ENCODE measurements around the gene OR11H6.
"Not testable (repeated sequence)": the region's sequence is repeated elsewhere in the genome, so short reads cannot be mapped to it uniquely, and the experiment has no call there.

The OR11H6 gene, protein sequence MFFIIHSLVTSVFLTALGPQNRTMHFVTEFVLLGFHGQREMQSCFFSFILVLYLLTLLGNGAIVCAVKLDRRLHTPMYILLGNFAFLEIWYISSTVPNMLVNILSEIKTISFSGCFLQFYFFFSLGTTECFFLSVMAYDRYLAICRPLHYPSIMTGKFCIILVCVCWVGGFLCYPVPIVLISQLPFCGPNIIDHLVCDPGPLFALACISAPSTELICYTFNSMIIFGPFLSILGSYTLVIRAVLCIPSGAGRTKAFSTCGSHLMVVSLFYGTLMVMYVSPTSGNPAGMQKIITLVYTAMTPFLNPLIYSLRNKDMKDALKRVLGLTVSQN

DNA sequence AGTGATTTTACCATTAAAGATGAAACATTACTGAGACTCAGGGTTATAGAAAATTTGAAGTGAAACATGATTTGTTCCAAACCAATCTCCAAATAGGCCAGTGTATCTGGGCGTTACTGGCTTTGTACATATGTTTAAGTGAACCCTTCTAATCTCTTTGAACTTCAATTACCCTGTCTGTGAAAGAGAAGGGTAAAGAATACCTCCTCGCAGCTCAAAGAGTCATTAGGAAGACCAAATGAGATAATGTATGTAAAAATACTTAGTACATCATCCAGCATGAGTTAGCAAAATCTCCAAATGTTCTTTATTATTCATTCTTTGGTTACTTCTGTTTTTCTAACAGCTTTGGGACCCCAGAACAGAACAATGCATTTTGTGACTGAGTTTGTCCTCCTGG lies at the start of gene OR11H6:
Gene OR11H6, plus strand, starts transcription at position 301 of the 400 bp plus-strand sequence. Its CDS starts 0 bp downstream, at position 301.
- ATAC-seq = no peak
- DNase-seq = no peak

DNA sequence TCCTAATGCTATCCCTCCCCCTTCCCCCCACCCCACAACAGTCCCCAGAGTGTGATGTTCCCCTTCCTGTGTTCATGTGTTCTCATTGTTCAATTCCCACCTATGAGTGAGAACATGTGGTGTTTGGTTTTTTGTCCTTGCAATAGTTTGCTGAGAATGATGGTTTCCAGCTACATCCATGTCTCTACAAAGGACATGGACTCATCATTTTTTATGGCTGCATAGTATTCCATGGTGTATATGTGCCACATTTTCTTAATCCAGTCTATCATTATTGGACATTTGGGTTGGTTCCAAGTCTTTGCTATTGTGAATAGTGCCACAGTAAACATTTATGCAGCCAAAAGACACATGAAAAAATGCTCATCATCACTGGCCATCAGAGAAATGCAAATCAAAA lies 49.3 kb upstream of the OR11H6 start:
- not testable (repeated sequence) for ATAC-seq, DNase-seq

DNA sequence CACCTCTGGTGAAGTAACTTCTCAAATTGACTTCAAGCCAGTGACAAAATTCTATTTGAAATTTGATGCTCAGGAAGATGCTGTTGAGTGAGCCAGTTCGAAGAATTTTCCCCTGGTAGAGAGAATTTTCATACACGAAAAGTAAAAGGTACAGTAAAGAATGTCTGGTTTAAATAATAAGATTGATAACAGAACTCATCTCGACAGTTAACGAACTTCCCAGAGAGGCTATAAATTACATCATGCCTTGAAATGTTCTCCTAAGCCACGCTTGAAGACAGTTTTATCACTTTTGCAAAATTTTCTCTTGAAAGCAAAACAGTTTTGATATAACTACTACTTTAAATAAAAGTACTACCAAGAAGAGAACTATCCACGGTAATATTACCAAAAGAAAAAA lies 47.2 kb upstream of the OR11H6 start:
- DNase-seq (no peak), ATAC-seq (no peak)

DNA sequence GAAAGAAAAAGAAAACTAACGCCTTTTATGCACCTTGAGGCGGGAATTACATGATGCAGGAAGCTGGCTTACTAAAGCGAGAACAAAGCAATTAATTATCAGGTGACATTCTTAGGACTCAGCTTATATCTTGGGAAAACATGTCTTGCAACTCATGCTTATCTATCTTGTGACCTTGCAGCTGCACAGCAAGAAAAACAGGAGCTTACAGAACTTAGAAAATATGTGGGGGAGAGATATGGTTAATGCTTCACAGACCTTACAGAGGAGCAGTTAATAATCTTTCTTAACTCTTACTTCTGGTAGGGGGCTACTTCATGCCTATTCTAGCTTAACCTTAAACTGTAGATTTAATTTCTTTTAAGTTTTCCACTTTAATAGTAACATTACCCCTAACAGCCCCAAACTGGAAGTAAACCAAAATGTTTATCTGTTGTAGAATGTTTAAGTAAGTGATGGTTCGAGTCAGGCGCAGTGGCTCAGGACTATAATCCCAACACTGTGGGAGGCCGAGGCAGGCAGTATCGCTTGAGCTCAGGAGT lies 46.0 kb upstream of the OR11H6 start:
- ATAC-seq (no peak), DNase-seq (no peak)

DNA sequence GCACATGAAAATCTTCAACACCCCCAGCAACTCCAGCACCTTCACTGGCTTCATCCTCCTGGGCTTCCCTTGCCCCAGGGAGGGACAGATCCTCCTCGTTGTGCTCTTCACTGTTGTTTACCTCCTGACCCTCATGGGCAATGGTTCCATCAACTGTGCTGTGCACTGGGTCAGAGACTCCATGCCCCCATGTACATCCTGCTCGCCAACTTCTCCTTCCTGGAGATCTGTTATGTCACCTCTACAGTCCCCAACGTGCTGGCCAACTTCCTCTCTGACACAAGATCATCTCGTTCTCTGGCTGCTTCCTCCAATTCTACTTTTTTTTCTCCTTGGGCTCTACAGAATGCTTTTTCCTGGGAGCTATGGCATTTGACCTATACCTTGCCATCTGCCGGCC lies 44.3 kb upstream of the OR11H6 start:
- ATAC-seq (no peak), DNase-seq (no peak)

DNA sequence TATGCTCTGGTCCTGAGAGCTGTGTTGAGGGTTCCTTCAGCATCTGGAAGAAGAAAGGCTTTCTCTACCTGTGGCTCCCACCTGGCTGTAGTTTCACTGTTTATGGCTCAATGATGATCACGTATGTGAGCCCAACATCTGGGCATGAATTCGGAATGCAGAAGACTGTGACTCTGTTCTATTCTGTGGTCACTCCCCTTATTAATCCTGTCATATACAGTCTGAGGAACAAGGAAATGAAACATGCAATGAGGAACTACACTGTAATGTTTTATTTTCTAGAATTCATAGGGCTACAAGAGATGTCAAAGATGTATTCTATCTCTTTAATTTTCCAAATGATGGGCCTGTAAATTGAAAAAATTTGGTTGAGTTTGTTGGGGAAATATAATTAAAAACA lies 43.6 kb upstream of the OR11H6 start:
- no peak for DNase-seq
- ATAC-seq = no peak

DNA sequence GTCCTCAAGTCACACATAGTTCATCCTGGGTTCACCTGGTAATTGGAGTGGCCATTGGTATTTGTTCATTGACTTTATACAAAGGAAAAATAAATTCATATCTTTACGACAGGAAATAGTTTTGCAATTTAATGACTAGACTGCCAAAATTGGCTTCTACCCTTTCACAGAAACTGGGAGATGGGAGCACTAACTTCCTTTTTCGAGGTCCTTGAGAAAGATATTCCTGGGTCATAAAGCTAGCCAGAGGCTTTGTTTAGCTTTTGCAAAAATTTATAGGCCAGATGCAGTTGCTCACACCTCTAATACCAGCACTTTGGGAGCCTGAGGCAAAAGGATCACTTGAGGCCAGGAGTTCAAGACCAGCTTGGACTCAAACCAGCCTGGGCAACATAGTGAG lies 43.0 kb upstream of the OR11H6 start:
- no peak for ATAC-seq

DNA sequence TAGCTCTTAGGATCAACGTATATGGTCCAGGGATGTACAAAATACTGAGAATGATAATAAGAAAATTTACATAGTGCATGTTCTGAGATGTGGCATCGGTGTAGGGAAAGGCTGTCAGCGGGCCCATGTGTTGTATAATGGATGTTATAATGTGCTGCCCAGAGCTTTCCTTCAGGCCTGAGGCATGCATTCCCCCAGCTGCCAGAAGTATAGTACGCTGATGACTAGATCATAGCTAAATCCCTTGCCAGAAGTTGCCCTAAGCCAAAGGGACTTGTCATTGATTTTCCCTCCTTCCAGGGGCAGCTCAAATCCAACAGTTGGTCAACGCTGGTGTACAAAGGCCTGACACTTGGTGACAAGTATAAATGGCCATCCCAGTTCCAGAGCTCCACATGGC lies 39.3 kb upstream of the OR11H6 start:
- no peak for DNase-seq
- no peak for ATAC-seq

More for the DNA sequence above, 43.0 kb upstream of the OR11H6 start:
- no peak for DNase-seq

DNA sequence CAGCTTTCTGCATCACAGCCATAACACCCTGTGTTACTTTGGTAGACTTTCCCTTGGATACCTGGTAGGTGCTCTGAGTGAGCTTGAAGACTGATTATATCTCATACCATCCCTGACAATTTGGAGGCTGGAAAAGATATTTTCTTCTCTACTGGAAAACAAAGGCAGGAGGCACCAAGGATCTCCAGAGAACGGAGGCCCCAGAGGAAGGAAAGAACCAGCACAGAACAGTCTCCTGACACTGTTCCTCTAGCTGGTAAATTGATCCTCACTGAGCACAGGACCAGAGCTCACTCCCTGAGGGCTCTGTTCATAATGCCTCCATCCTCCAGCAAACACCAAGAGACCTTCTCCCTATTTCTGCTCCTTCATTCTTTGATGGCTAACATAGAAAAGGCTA lies 32.9 kb upstream of the OR11H6 start, which contains the start of gene OR11G2:
Gene OR11G2, plus strand, starts transcription at position 301 of the 400 bp plus-strand sequence. CDS start 6,542 bp downstream, outside the sequence.
- no peak for ATAC-seq
- no peak for DNase-seq

DNA sequence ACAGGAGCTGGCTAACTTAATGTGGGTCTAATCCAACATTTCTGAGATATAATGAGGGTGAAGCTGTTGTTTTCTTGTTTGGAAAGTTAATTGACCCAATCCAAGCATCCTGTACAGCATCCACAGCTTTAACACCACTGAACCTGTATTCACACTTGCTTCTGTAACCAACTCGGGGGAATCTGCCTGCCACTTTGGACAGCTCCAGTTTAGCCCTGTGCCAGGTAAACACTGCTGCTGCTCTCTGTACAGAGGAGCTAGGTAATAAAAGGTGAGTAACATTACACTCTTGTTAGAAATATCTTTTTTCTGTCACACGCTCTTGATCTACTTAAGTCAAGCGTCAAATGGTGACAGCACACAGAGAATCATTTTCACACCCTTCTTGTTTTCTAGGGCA lies 32.1 kb upstream of the OR11H6 start:
- DNase-seq (no peak), ATAC-seq (no peak)

DNA sequence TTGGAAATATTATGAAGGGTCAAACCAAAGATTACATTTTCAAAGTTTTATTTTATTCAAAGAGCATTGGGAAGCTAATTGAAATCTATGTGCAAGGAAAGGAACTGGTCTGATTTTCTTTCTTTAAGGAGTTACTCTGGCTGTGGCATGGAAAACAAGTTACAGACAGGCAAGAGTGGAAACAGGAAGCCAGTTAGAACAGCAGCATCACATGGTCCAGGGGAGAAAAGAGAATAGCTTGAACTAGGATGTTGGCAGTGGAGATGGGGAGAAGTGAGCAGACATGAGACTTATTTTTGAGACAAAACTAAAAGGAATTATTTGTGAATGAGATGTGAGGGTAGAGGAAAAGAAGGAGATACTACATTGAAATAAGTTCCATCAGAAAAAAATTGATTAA lies 29.4 kb upstream of the OR11H6 start:
- ATAC-seq = no peak
- no peak for DNase-seq

DNA sequence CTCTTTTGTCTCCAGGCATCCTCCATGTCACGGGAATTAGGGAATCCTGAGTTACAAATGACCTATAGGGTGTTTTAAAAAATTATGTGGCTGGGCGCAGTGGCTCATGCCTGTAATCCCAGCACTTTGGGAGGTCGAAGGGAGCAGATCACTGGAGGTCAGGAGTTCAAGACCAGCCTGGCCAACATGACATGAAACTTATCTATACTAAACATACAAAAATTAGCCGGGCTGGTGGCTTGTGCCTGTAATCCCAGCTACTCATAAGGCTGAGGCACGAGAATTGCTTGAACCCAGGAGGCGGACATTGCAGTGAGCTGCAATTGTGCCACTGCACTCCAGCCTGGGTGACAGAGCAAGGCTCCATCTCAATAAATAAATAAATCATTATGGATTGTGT lies 28.3 kb upstream of the OR11H6 start:
- DNase-seq, ATAC-seq: not testable (repeated sequence)

DNA sequence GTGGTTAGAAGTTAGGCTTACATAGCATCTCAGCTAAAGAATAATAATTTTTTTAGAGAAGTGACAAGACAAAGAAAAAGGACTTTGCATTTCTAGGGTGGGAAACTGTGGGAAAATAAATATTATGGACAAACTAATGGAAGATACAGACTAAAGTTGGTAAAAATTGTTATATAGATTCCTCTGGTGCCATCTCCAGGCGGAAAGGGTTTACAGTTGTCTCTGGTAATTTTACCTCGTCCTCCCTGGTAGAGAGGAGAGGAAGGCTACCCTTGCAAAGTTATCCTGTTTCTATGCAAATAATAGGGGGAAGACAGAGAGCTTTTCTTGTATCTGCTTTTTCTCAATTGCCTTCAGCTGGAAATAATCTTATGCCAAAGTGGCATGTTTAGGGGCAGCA lies 27.6 kb upstream of the OR11H6 start:
- ATAC-seq (no peak), DNase-seq (no peak)

DNA sequence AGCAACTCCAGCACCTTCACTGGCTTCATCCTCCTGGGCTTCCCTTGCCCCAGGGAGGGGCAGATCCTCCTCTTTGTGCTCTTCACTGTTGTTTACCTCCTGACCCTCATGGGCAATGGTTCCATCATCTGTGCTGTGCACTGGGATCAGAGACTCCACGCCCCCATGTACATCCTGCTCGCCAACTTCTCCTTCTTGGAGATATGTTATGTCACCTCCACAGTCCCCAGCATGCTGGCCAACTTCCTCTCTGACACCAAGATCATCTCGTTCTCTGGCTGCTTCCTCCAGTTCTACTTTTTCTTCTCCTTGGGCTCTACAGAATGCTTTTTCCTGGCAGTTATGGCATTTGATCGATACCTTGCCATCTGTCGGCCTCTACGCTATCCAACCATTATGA lies 26.1 kb upstream of the OR11H6 start:
- ATAC-seq (no peak), DNase-seq (no peak)

DNA sequence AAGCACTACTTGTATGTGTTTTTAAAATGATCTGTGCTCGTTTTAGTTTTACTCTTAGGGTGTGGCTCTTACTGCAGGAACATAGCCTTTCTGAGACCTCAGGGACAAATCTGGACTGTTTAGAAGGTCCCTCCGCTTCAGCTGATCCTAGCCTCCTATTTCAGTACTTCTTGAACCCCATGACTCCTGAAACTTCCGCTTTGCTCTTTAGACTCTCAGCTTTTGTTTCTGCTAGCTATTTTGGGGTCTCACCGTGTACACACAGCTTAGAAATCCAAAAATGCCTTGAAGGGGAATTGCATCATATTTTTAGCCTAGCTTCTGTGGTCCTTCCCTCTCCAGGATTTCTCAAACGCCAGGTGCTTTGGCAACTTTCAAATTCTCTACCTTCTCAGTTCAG lies 24.5 kb upstream of the OR11H6 start:
- ATAC-seq (no peak), DNase-seq (no peak)

DNA sequence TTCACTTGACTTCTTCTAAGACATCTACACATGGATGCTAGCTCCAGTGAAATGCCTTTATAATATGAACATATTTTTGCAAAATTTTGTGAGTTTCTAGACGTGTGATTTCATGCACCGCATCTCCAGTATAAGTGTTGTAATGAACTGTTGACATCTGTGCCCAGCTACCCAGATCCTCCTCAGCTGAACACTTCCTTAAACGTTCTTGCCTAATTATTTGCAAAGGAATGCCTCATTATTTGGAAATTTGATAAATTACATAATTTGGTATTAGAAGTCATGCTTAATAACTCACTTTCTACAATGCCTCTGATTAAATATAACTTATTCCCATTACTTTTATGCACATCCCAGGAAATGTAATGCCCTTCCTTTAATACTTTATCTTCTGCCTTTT lies 18.8 kb upstream of the OR11H6 start:
- DNase-seq = no peak
- no peak for ATAC-seq

DNA sequence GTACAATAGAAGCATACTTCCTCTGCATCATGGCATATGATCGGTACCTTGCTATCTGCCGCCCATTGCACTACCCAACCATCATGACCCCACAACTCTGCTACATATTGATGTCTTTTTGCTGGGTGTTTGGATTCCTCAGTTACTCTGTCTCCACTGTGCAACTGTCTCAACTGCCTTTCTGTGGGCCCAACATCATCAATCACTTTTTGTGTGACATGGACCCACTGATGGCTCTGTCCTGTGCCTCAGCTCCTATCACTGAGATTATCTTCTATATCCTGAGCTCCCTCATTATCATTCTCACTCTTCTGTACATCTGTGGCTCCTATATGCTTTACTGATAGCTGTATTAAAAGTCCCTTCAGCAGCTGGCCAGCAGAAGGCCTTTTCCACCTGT lies 13.9 kb upstream of the OR11H6 start:
- ATAC-seq (no peak), DNase-seq (no peak)

DNA sequence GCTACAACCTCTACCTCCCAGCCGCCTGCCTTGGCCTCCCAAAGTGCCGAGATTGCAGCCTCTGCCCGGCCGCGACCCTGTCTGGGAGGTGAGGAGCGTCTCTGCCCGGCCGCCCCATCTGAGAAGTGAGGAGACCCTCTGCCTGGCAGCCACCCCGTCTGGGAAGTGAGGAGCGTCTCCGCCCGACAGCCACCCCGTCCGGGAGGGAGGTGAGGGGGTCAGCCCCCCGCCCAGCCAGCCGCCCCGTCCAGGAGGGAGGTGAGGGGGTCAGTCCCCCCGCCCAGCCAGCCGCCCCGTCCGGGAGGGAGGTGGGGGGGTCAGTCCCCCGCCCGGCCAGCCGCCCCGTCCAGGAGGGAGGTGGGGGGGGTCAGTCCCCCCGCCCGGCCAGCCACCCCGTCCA lies 11.1 kb upstream of the OR11H6 start:
- not testable (repeated sequence) for ATAC-seq, DNase-seq

DNA sequence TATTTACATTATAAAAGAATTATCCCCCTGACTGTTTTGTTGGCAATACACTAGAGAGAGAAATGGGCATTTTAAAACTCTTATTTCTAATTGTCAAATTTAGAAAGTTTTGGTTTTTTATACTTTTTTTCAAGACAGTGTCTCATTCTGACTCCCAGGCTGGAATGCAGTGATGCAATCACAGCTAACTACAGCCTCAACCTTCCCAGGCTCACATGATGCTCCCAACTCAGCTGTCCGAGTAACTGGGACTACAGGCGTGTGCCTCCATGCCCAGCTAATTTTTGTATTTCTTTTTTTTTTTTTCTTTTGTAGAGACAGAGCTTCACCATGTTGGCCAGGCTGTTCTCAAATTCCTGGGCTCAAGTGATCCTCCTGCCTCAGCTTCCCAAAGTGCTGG lies 8.3 kb upstream of the OR11H6 start:
- ATAC-seq = no peak
- DNase-seq = no peak

DNA sequence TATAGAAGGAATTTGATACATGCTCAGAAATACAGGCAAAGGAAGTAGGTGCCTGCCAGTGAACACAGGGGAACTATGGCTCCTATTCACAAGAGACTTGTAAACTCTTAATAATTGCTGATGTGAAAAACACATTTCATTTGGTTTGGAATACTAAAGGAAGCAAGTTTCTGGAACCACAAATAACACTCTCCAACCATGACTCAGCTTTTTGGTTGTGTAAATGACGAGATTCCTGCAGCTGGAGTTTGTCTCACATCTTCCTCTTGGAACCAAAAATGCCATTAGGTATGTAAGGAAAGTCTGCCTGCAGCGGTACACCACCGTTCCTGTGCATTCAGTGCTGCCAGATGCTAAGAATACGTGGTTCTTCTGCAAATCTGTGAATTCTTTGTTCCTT lies 4.5 kb upstream of the OR11H6 start:
- ATAC-seq (no peak), DNase-seq (no peak)

DNA sequence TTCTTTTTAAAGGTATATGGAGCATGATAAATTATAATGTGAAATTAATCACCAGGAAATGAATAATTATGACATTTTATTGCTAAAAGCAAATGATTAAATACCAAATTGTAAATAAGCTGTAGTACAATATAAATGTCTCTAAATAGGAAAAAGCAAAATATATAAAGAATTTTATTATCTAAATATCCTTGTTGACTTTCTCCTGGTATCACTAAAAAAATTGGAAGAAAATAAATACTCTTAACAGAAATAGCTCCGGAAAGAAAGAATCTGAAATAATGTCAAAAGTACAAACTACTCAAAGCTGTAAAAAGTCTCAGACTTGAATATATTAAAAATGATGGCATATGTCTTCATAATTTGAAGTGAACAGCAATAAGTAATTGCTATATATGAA lies 5.2 kb downstream of the OR11H6 start, which contains the start of gene OR11H7:
Gene OR11H7, plus strand, starts transcription at position 301 of the 400 bp plus-strand sequence.
- ATAC-seq = no peak
- DNase-seq = no peak

DNA sequence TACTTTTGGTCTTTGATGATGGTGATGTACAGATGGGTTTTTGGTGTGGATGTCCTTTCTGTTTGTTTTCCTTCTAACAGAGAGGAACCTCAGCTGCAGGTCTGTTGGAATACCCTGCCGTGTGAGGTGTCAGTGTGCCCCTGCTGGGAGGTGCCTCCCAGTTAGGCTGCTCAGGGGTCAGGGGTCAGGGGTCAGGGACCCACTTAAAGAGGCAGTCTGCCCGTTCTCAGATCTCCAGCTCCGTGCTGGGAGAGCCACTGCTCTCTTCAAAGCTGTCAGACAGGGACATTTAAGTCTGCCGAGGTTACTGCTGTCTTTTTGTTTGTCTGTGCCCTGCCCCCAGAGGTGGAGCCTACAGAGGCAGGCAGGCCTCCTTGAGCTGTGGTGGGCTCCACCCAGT lies 11.9 kb downstream of the OR11H6 start:
- DNase-seq, ATAC-seq: not testable (repeated sequence)

DNA sequence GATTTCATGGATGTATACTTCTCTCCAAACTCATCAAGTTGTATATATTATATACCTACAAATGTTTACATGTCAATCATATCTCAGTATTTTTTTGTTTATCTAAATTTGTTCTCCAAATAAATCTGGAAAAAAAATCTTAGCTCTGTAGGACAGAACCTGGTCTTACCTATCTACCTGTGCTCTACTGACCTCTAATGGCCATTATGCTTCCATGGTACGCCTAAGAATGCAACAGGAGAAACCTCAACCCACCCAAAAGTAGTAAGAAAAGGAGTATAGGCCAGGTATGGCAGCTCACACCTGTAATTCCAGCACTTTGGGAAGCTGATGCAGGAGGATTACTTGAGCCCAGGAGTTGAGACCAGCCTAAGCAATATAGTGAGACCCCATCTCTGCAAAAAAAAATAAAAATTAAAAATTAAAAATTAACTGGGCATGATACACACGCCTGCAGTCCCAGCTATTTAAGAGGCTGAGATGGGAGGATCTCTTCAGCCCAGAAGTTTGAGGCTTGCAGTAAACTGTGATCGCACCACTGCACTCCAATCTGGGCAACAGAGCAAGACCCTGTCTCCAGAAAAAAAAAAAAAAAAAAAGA lies 24.2 kb downstream of the OR11H6 start:
- DNase-seq (no peak), ATAC-seq (no peak)

Data from stimulated activated naive CD8-positive, alpha-beta T cell treated with anti-CD3 and anti-CD28 coated beads, Interleukin-15, Interleukin-2, amounts not matched to agents 100 U/mL and 50 U/mL, for 24 hours (primary cell).